ENCODE measurements around the gene LPIN1.
"Not testable (repeated sequence)": the region's sequence is repeated elsewhere in the genome, so short reads cannot be mapped to it uniquely, and the experiment has no call there.

Gene LPIN1

GRCh38 chr2:11722292-11723060 lies 24.0 kb upstream of the LPIN1 start:
- no peak for TF ChIP-seq POLR2A (IDR thresholded peaks at IDR 0.05; ENCODE audit: low read length)
- TF ChIP-seq GATA1 (IDR thresholded peaks at IDR 0.05; ENCODE audit: low read depth, low read length): no peak
- no peak for DNase-seq

- no peak for DNase-seq
- TF ChIP-seq POLR2A (IDR thresholded peaks at IDR 0.05; ENCODE audit: low read length): no peak
- no peak for TF ChIP-seq GATA1 (IDR thresholded peaks at IDR 0.05; ENCODE audit: low read depth, low read length)
Observed at GRCh38 chr2:11723061-11723371, 23.4 kb upstream of the LPIN1 start.

GRCh38 chr2:11724151-11724550 lies 22.3 kb upstream of the LPIN1 start:
- TF ChIP-seq GATA1 (IDR thresholded peaks at IDR 0.05; ENCODE audit: low read depth, low read length) (no peak), POLR2A (IDR thresholded peaks at IDR 0.05; ENCODE audit: low read length) (no peak)
- DNase-seq: no peak

GRCh38 chr2:11726384-11726783 lies 20.0 kb upstream of the LPIN1 start:
- no peak for DNase-seq
- TF ChIP-seq GATA1 (IDR thresholded peaks at IDR 0.05; ENCODE audit: low read depth, low read length): no peak
- TF ChIP-seq POLR2A (IDR thresholded peaks at IDR 0.05; ENCODE audit: low read length): no peak

GRCh38 chr2:11729362-11730212 lies 16.8 kb upstream of the LPIN1 start:
- TF ChIP-seq POLR2A (IDR thresholded peaks at IDR 0.05; ENCODE audit: low read length) (no peak), GATA1 (IDR thresholded peaks at IDR 0.05; ENCODE audit: low read depth, low read length) (no peak)
- DNase-seq: no peak

GRCh38 chr2:11731214-11731984 lies 15.0 kb upstream of the LPIN1 start:
- DNase-seq: not testable (repeated sequence)

GRCh38 chr2:11732587-11732986 lies 13.8 kb upstream of the LPIN1 start:
- DNase-seq: no peak

GRCh38 chr2:11737852-11738251 lies 8.6 kb upstream of the LPIN1 start:
- not testable (repeated sequence) for DNase-seq

More at GRCh38 chr2:11732587-11732986, 13.8 kb upstream of the LPIN1 start:
- TF ChIP-seq GATA1 (IDR thresholded peaks at IDR 0.05; ENCODE audit: low read depth, low read length): no peak
- no peak for TF ChIP-seq POLR2A (IDR thresholded peaks at IDR 0.05; ENCODE audit: low read length)

- TF ChIP-seq GATA1 (IDR thresholded peaks at IDR 0.05; ENCODE audit: low read depth, low read length) (no peak), POLR2A (IDR thresholded peaks at IDR 0.05; ENCODE audit: low read length) (no peak)
- DNase-seq: peak; percentile 33 to 43
Observed at GRCh38 chr2:11738589-11739436, 7.6 kb upstream of the LPIN1 start.

- no peak for TF ChIP-seq GATA1 (IDR thresholded peaks at IDR 0.05; ENCODE audit: low read depth, low read length)
- TF ChIP-seq POLR2A (IDR thresholded peaks at IDR 0.05; ENCODE audit: low read length): no peak
- no peak for DNase-seq
Observed at GRCh38 chr2:11740723-11741122, 5.7 kb upstream of the LPIN1 start.

- TF ChIP-seq GATA1 (IDR thresholded peaks at IDR 0.05; ENCODE audit: low read depth, low read length): no peak
- no peak for TF ChIP-seq POLR2A (IDR thresholded peaks at IDR 0.05; ENCODE audit: low read length)
- DNase-seq: peak in 1 of 2 experiments; percentile 52
Observed at GRCh38 chr2:11742317-11742701, 4.1 kb upstream of the LPIN1 start.

GRCh38 chr2:11742702-11743357 lies 3.6 kb upstream of the LPIN1 start:
- no peak for TF ChIP-seq POLR2A (IDR thresholded peaks at IDR 0.05; ENCODE audit: low read length)
- TF ChIP-seq GATA1 (IDR thresholded peaks at IDR 0.05; ENCODE audit: low read depth, low read length): no peak
- peak; percentile 44 to 69 for DNase-seq

GRCh38 chr2:11743366-11743765 lies 3.1 kb upstream of the LPIN1 start:
- TF ChIP-seq POLR2A (IDR thresholded peaks at IDR 0.05; ENCODE audit: low read length) (no peak), GATA1 (IDR thresholded peaks at IDR 0.05; ENCODE audit: low read depth, low read length) (no peak)
- no peak for DNase-seq
